ENCODE results near the gene NSD1.
"Not testable (repeated sequence)": the region's sequence is repeated elsewhere in the genome, so short reads cannot be mapped to it uniquely, and the experiment has no call there.

The NSD1 gene

GRCh38 chr5:177304392-177305119 is 171.0 kb downstream of the NSD1 start:
- H3K4me1 ChIP-seq = no peaks in the 10 kb centered on the region
- peaks cover 44% of the 10 kb centered on the region for H3K36me3 ChIP-seq
- no peak for DNase-seq
- no peaks in the 10 kb centered on the region for H3K27me3 ChIP-seq
- TF ChIP-seq, protein P1, sequence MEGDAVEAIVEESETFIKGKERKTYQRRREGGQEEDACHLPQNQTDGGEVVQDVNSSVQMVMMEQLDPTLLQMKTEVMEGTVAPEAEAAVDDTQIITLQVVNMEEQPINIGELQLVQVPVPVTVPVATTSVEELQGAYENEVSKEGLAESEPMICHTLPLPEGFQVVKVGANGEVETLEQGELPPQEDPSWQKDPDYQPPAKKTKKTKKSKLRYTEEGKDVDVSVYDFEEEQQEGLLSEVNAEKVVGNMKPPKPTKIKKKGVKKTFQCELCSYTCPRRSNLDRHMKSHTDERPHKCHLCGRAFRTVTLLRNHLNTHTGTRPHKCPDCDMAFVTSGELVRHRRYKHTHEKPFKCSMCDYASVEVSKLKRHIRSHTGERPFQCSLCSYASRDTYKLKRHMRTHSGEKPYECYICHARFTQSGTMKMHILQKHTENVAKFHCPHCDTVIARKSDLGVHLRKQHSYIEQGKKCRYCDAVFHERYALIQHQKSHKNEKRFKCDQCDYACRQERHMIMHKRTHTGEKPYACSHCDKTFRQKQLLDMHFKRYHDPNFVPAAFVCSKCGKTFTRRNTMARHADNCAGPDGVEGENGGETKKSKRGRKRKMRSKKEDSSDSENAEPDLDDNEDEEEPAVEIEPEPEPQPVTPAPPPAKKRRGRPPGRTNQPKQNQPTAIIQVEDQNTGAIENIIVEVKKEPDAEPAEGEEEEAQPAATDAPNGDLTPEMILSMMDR (IDR thresholded peaks at IDR 0.05; ENCODE audit: low read depth, low read length) = no peak
- H3K4me3 ChIP-seq (ENCODE audit: low read depth, low read length) = peak overlapping the region; percentile 90
- H3K9me3 ChIP-seq = no peaks in the 10 kb centered on the region

DNA sequence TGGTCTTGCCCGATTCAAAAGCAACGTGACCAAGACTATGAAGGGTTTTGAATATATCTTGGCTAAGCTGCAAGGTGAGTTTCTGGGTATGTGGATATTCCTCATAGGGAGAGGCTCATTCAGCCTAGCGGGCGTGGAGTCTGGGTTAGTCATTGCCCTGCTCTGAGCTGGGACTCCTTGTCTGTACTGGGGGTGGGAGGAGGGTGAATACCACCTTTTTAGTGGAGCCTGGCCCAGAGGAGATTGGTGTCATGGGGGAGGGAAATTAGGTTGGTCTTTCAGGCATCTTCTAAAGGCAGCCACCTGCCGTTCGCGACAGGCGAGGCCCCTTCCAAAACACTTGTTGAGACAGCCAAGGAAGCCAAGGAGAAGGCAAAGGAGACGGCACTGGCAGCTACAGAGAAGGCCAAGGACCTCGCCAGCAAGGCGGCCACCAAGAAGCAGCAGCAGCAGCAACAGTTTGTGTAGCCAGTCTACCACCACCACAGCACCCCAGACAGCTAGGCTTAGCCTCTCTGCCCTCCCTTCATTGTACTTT is 172.6 kb downstream of the NSD1 start:
- H3K9me3 ChIP-seq; H3K4me3 ChIP-seq (ENCODE audit: low read depth, low read length); H3K4me1 ChIP-seq; H3K27me3 ChIP-seq; DNase-seq: not testable (repeated sequence)
- peaks cover 39% of the 10 kb centered on the region for H3K36me3 ChIP-seq

- DNase-seq = no peak
- Histone ChIP-seq H3K36me3 (peaks cover 32% of the 10 kb centered on the region), H3K4me1 (peaks cover 6% of the 10 kb centered on the region; the same call in 1 of the 2 replicates)
These were observed 173.3 kb downstream of the NSD1 start for GRCh38 chr5:177306674-177307543.

DNA sequence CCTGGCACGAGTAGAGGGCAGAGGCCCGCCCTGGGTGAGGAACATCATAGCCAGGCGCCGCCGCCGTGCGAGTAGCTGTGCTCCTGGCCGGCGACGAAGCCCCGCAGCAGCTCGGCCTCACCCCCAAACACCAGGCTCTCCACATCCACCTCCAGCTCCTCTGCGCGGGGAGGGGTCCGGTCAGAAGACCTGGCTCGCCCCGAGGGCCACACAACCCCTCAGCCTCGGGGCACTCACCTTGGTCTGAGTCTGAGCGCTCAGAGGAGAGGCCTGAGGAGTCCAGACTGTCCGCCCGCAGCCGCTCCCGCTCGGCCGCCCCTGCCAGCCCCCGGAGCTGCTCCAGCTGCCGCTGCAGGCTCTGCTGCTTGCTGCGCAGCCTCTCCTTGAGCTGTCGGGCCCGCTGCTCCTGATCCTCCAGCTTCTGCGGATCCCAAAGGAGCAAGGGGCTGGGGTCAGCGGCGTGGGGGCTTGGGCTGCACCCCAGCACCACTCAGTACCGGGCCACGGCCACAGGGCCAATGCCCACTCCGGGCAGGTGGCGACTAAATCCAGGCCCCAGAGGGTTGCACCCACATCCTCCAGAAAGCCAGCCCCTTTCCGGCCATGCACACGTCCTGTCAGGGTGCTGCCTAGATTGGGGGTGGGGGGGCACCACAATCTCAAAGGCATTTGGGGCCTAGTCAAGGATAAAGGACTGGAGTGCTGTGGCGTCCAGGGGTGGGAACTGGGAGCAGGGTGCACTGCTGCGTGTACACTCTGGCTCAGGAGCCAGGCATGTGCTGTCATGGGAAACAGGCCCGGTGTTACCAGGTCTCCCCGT is 174.2 kb downstream of the NSD1 start:
- DNase-seq = no peak

More at GRCh38 chr5:177306674-177307543, 173.3 kb downstream of the NSD1 start:
- TF ChIP-seq, protein P1 (IDR thresholded peaks at IDR 0.05; ENCODE audit: low read depth, low read length) = no peak
- H3K27me3 ChIP-seq = no peaks in the 10 kb centered on the region
- H3K9me3 ChIP-seq = no peaks in the 10 kb centered on the region
- H3K4me3 ChIP-seq (ENCODE audit: low read depth, low read length) = no peak overlapping the region

GRCh38 chr5:177308740-177309139 is 175.2 kb downstream of the NSD1 start:
- H3K4me1 ChIP-seq = peaks cover 6% of the 10 kb centered on the region; the same call in 1 of the 2 replicates
- H3K4me3 ChIP-seq (ENCODE audit: low read depth, low read length) = no peak overlapping the region
- DNase-seq = no peak
- no peaks in the 10 kb centered on the region for H3K27me3 ChIP-seq
- peaks cover 32% of the 10 kb centered on the region for H3K36me3 ChIP-seq
- TF ChIP-seq, protein P1 (IDR thresholded peaks at IDR 0.05; ENCODE audit: low read depth, low read length) = no peak
- no peaks in the 10 kb centered on the region for H3K9me3 ChIP-seq

More for the DNA sequence above, 174.2 kb downstream of the NSD1 start:
- H3K4me1 ChIP-seq = peaks cover 6% of the 10 kb centered on the region; the same call in 1 of the 2 replicates
- no peaks in the 10 kb centered on the region for H3K27me3 ChIP-seq
- TF ChIP-seq, protein P1 (IDR thresholded peaks at IDR 0.05; ENCODE audit: low read depth, low read length) = no peak
- H3K9me3 ChIP-seq = no peaks in the 10 kb centered on the region
- H3K4me3 ChIP-seq (ENCODE audit: low read depth, low read length) = no peak overlapping the region
- H3K36me3 ChIP-seq = peaks cover 32% of the 10 kb centered on the region

Measured in BE2C (cell line).